ENCODE measurements around the gene SPHK2.

Gene SPHK2

GRCh38 chr19:48591021-48591420, 28.3 kb upstream of the SPHK2 start:
- H3K4me3 ChIP-seq (ENCODE audit: low read length) = no peak overlapping the region
- H3K9me3 ChIP-seq (ENCODE audit: insufficient read depth, low read depth, low read length) = no peaks in the 10 kb centered on the region
- H3K36me3 ChIP-seq (ENCODE audit: insufficient read depth, low read depth, low read length) = no peaks in the 10 kb centered on the region
- no peak overlapping the region for H3K9ac ChIP-seq (ENCODE audit: low read depth, low read length)
- H3K27me3 ChIP-seq (ENCODE audit: insufficient read depth, low read length) = peaks cover 6% of the 10 kb centered on the region; the same call in 1 of the 2 replicates
- H3K4me1 ChIP-seq (ENCODE audit: insufficient read depth, low read length) = no peaks in the 10 kb centered on the region
- H3K27ac ChIP-seq (ENCODE audit: low read length) = no peak overlapping the region

GRCh38 chr19:48595171-48595570, 24.1 kb upstream of the SPHK2 start:
- Histone ChIP-seq H3K9ac (ENCODE audit: low read depth, low read length) (no peak overlapping the region), H3K4me1 (ENCODE audit: insufficient read depth, low read length) (no peaks in the 10 kb centered on the region), H3K27ac (ENCODE audit: low read length) (no peak overlapping the region), H3K9me3 (ENCODE audit: insufficient read depth, low read depth, low read length) (no peaks in the 10 kb centered on the region), H3K27me3 (ENCODE audit: insufficient read depth, low read length) (no peaks in the 10 kb centered on the region), H3K4me3 (ENCODE audit: low read length) (no peak overlapping the region), H3K36me3 (ENCODE audit: insufficient read depth, low read depth, low read length) (no peaks in the 10 kb centered on the region)

DNA sequence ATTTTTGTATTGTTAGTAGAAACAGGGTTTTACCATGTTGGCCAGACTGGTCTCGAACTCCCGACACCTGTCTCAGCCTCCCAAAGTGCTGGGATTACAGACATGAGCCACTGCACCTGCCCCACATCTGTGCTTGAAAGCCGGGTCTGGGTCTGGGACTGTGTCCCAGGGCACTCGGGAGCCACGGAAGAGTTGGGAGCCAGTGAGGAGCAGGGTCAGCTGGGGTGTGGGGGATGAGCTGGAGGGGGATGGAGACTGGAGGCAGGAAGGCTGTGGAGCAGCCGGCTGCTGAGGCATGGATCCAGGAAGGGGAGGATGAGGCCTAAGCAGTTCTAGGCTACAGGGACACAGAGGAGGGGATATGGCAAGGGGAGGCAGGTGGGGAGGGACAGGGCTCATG, 23.5 kb upstream of the SPHK2 start:
- Histone ChIP-seq H3K4me3 (ENCODE audit: low read length) (no peak overlapping the region), H3K9ac (ENCODE audit: low read depth, low read length) (no peak overlapping the region), H3K36me3 (ENCODE audit: insufficient read depth, low read depth, low read length) (no peaks in the 10 kb centered on the region), H3K4me1 (ENCODE audit: insufficient read depth, low read length) (no peaks in the 10 kb centered on the region), H3K9me3 (ENCODE audit: insufficient read depth, low read depth, low read length) (no peaks in the 10 kb centered on the region), H3K27ac (ENCODE audit: low read length) (no peak overlapping the region), H3K27me3 (ENCODE audit: insufficient read depth, low read length) (no peaks in the 10 kb centered on the region)

DNA sequence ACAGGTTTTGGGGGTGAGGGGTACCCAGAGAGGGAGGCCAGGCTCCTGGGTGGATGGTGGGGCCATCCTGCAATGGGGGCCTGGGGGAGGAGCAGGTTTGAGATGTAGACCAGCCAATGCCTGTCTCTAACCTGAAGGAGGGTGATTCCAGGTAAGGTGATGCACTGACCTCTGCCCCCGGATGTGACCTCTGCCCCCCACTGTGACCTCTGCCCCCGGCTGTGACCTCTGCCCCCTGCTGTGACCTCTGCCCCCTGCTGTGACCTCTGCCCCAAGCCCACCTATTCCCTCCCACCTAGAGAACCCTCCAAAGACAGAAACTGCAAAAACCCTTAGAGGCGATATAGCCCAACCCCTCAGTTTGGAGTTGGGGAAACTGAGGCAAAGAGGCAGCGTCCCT, 23.1 kb upstream of the SPHK2 start:
- Histone ChIP-seq H3K36me3 (ENCODE audit: insufficient read depth, low read depth, low read length) (no peaks in the 10 kb centered on the region), H3K9ac (ENCODE audit: low read depth, low read length) (no peak overlapping the region), H3K4me3 (ENCODE audit: low read length) (no peak overlapping the region), H3K27ac (ENCODE audit: low read length) (no peak overlapping the region), H3K4me1 (ENCODE audit: insufficient read depth, low read length) (no peaks in the 10 kb centered on the region), H3K27me3 (ENCODE audit: insufficient read depth, low read length) (no peaks in the 10 kb centered on the region), H3K9me3 (ENCODE audit: insufficient read depth, low read depth, low read length) (no peaks in the 10 kb centered on the region)

DNA sequence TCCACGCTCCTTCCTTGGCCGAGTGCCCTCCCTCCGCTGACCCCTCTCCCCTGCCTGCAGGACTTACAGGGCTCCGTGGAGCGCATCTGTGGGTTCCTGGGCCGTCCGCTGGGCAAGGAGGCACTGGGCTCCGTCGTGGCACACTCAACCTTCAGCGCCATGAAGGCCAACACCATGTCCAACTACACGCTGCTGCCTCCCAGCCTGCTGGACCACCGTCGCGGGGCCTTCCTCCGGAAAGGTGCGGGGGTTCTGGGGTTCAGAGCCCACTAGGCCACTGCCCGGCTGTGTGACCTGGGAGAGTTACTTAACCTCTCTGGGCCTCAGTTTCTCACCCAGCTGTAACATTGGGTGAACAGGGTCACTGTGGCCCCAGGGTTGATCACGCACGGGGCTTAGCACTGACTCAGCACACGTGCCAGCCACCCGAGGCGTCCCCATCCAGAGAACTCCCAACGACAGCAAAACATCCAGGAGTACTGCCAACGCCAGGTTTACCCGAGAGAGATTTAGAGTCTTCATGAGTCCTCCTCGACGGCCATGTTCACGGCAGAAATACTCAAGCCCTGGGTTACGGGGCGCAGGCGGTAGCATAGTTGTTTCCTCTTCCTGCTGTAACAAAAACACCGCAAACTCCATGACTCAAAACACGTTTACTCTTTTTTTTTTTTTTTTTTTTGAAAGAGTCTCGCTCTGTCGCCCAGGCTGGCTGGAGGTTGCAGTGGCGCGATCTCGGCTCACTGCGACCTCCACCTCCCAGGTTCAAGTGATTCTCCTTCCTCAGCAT, 22.4 kb upstream of the SPHK2 start:
- no peak overlapping the region for H3K9ac ChIP-seq (ENCODE audit: low read depth, low read length)
- H3K4me1 ChIP-seq (ENCODE audit: insufficient read depth, low read length) = no peaks in the 10 kb centered on the region
- H3K27me3 ChIP-seq (ENCODE audit: insufficient read depth, low read length) = no peaks in the 10 kb centered on the region
- H3K9me3 ChIP-seq (ENCODE audit: insufficient read depth, low read depth, low read length) = no peaks in the 10 kb centered on the region
- H3K4me3 ChIP-seq (ENCODE audit: low read length) = no peak overlapping the region
- no peak overlapping the region for H3K27ac ChIP-seq (ENCODE audit: low read length)
- H3K36me3 ChIP-seq (ENCODE audit: insufficient read depth, low read depth, low read length) = no peaks in the 10 kb centered on the region

- H3K4me3 ChIP-seq (ENCODE audit: low read length) = no peak overlapping the region
- no peaks in the 10 kb centered on the region for H3K9me3 ChIP-seq (ENCODE audit: insufficient read depth, low read depth, low read length)
- H3K9ac ChIP-seq (ENCODE audit: low read depth, low read length) = no peak overlapping the region
- H3K36me3 ChIP-seq (ENCODE audit: insufficient read depth, low read depth, low read length) = no peaks in the 10 kb centered on the region
- no peaks in the 10 kb centered on the region for H3K4me1 ChIP-seq (ENCODE audit: insufficient read depth, low read length)
- no peaks in the 10 kb centered on the region for H3K27me3 ChIP-seq (ENCODE audit: insufficient read depth, low read length)
- H3K27ac ChIP-seq (ENCODE audit: low read length) = no peak overlapping the region
Observed at GRCh38 chr19:48598996-48599700, 20.2 kb upstream of the SPHK2 start.

DNA sequence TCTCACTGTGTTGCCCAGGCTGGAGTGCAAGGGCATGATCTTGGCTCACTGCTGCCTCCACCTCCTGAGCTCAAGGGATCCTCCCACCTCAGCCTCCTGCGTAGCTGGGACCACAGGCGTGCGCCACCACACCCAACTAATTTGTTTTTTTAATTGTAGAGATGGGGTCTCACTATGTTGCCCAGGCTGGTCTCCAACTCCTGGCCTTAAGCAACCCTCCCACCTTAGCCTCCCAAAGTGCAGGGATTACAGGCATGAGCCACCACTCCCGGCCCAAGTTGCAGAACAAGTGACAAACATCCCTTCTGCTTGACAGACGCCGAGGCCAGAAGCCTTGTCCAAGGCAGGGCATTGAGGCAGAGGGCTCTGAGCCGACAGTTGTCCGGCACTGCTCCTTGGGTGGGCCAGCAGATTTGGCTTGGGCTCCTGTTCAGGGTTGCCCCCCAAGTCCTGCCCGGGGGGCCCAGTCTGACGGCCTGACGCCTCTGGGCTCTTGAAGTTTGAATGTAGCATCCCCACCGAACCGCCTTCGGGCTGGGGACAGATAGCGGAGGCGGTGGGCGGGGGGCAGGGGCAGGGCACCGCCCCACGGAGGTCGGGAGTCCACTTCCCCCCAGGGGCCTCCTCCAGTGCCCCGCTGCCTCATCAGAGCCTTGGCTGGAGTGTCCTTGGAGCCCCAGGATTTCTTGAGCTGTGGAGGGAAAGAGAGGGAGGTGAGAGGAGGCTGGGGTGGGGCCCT, 18.5 kb upstream of the SPHK2 start:
- H3K27me3 ChIP-seq (ENCODE audit: insufficient read depth, low read length) = no peaks in the 10 kb centered on the region
- no peak overlapping the region for H3K27ac ChIP-seq (ENCODE audit: low read length)
- H3K4me1 ChIP-seq (ENCODE audit: insufficient read depth, low read length) = no peaks in the 10 kb centered on the region
- H3K9ac ChIP-seq (ENCODE audit: low read depth, low read length) = no peak overlapping the region
- no peaks in the 10 kb centered on the region for H3K36me3 ChIP-seq (ENCODE audit: insufficient read depth, low read depth, low read length)
- H3K4me3 ChIP-seq (ENCODE audit: low read length) = no peak overlapping the region
- H3K9me3 ChIP-seq (ENCODE audit: insufficient read depth, low read depth, low read length) = no peaks in the 10 kb centered on the region

- no peaks in the 10 kb centered on the region for H3K9me3 ChIP-seq (ENCODE audit: insufficient read depth, low read depth, low read length)
- H3K27me3 ChIP-seq (ENCODE audit: insufficient read depth, low read length) = no peaks in the 10 kb centered on the region
- no peaks in the 10 kb centered on the region for H3K4me1 ChIP-seq (ENCODE audit: insufficient read depth, low read length)
- no peaks in the 10 kb centered on the region for H3K36me3 ChIP-seq (ENCODE audit: insufficient read depth, low read depth, low read length)
- no peak overlapping the region for H3K27ac ChIP-seq (ENCODE audit: low read length)
- H3K9ac ChIP-seq (ENCODE audit: low read depth, low read length) = no peak overlapping the region
- H3K4me3 ChIP-seq (ENCODE audit: low read length) = no peak overlapping the region
Observed at GRCh38 chr19:48603001-48603400, 16.3 kb upstream of the SPHK2 start.

- Histone ChIP-seq H3K4me1 (ENCODE audit: insufficient read depth, low read length) (no peaks in the 10 kb centered on the region), H3K4me3 (ENCODE audit: low read length) (no peak overlapping the region), H3K36me3 (ENCODE audit: insufficient read depth, low read depth, low read length) (no peaks in the 10 kb centered on the region), H3K27me3 (ENCODE audit: insufficient read depth, low read length) (no peaks in the 10 kb centered on the region), H3K9ac (ENCODE audit: low read depth, low read length) (no peak overlapping the region), H3K9me3 (ENCODE audit: insufficient read depth, low read depth, low read length) (no peaks in the 10 kb centered on the region), H3K27ac (ENCODE audit: low read length) (no peak overlapping the region)
Observed at GRCh38 chr19:48603449-48603848, 15.9 kb upstream of the SPHK2 start.

DNA sequence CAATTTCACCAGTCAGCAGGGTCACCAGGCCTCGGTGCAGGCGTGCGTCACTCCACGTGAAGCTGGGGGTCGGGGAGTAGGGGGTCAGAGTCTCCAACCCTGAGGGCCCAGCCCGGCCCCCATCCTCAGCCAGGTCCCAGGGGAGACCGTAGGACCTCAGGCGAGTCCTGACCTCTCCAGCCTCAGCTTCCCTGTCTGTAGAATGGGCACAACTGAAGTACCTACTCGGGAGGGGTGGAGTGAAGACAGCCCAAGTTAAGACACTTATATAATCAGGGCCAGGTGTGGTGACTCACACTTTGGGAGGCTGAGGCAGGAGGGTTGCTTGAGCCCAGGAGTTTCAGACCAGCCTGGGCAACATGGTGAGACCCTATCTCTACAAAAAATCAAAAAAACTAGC, 15.5 kb upstream of the SPHK2 start:
- Histone ChIP-seq H3K27me3 (ENCODE audit: insufficient read depth, low read length) (no peaks in the 10 kb centered on the region), H3K9me3 (ENCODE audit: insufficient read depth, low read depth, low read length) (no peaks in the 10 kb centered on the region), H3K36me3 (ENCODE audit: insufficient read depth, low read depth, low read length) (no peaks in the 10 kb centered on the region)

GRCh38 chr19:48606463-48607358, 12.6 kb upstream of the SPHK2 start, which contains the start of gene SPACA4:
TSS of gene SPACA4 (plus strand) at chr19:48606742. CDS start at chr19:48606979, 237 bp downstream.
- Histone ChIP-seq H3K4me1 (ENCODE audit: insufficient read depth, low read length) (no peaks in the 10 kb centered on the region), H3K27me3 (ENCODE audit: insufficient read depth, low read length) (no peaks in the 10 kb centered on the region), H3K27ac (ENCODE audit: low read length) (no peak within 1 kb of the TSS), H3K4me3 (ENCODE audit: low read length) (no peak within 1 kb of the TSS), H3K9ac (ENCODE audit: low read depth, low read length) (no peak within 1 kb of the TSS), H3K36me3 (ENCODE audit: insufficient read depth, low read depth, low read length) (no peaks in the 10 kb centered on the region), H3K9me3 (ENCODE audit: insufficient read depth, low read depth, low read length) (no peaks in the 10 kb centered on the region)

More for the DNA sequence above, 15.5 kb upstream of the SPHK2 start:
- H3K4me1 ChIP-seq (ENCODE audit: insufficient read depth, low read length) = no peaks in the 10 kb centered on the region
- no peak overlapping the region for H3K9ac ChIP-seq (ENCODE audit: low read depth, low read length)
- H3K27ac ChIP-seq (ENCODE audit: low read length) = no peak overlapping the region
- H3K4me3 ChIP-seq (ENCODE audit: low read length) = no peak overlapping the region
